Left cardiac atrium (tissue), 4 donors: ENCODE results near the gene TK1. TPM values are rescaled to one million over a fixed set of nuclear protein-coding genes. Genes with fewer than 3 reads are reported as not detected.

ENCODE experiments used
- ATAC-seq, 2 donors: fragments of 200-7000 bp; cut with Tn5 transposase; one replicate each; pipeline ENCODE4 v1.9.1; 2020; ENCODE audit warnings: mild to moderate bottlenecking in 2 of 2, moderate library complexity in 2 of 2
- DNase-seq: peaks from one replicate; pipeline ENCODE4 v3.0.0-alpha.2; 2020
- intact Hi-C, 2 donors: fragments of 100-400 bp; cut with DNase I; formaldehyde crosslinking; loops; one replicate each; pipeline versions ENCODE4 v1.14.1 to v1.15.1; 2022 to 2023
- total RNA-seq, 2 donors: library from RNA; stranded (reverse); fragmentation: NEBNext Ultra II Directional; extraction: Animal tissue kit (Norgen Biotek cat#: 25700); gene quantifications; one replicate each; pipeline ENCODE4 v1.2.1, GENCODE V29; 2021
- donor health status: DM: no; HTN: yes; CAD: no.
- donor health status: DM: no; HTN: yes; CAD: no; lungs with severe emphysema.
- donor health status: DM: yes; HTN: yes; CAD: no.
- donor health status: Dilated cardiomyopathy.

Gene TK1
- total RNA-seq, 2 donors from 2014 or later = 1.8 to 7.7 TPM

DNA sequence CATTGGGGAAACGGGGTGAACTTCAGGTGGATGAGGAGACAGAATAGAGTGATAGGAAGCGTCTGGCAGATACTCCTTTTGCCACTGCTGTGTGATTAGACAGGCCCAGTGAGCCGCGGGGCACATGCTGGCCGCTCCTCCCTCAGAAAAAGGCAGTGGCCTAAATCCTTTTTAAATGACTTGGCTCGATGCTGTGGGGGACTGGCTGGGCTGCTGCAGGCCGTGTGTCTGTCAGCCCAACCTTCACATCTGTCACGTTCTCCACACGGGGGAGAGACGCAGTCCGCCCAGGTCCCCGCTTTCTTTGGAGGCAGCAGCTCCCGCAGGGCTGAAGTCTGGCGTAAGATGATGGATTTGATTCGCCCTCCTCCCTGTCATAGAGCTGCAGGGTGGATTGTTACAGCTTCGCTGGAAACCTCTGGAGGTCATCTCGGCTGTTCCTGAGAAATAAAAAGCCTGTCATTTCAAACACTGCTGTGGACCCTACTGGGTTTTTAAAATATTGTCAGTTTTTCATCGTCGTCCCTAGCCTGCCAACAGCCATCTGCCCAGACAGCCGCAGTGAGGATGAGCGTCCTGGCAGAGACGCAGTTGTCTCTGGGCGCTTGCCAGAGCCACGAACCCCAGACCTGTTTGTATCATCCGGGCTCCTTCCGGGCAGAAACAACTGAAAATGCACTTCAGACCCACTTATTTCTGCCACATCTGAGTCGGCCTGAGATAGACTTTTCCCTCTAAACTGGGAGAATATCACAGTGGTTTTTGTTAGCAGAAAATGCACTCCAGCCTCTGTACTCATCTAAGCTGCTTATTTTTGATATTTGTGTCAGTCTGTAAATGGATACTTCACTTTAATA lies 37.6 kb upstream of the TK1 start:
- intact Hi-C loops = no loop called here
- DNase-seq = no peak
- ATAC-seq = peak in 1 of 2 donors; percentile 15

DNA sequence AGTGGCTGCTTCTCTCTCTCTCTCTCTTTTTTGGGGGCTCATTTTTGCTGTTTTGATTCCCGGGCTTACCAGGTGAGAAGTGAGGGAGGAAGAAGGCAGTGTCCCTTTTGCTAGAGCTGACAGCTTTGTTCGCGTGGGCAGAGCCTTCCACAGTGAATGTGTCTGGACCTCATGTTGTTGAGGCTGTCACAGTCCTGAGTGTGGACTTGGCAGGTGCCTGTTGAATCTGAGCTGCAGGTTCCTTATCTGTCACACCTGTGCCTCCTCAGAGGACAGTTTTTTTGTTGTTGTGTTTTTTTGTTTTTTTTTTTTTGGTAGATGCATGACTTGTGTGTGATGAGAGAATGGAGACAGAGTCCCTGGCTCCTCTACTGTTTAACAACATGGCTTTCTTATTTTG lies 36.9 kb upstream of the TK1 start:
- ATAC-seq = no peak
- intact Hi-C loops = no loop called here
- no peak for DNase-seq

GRCh38 chr17:78223061-78223460 lies 36.2 kb upstream of the TK1 start:
- ATAC-seq (no peak), DNase-seq (no peak)
- intact Hi-C loops = no loop called here

- ATAC-seq (no peak), DNase-seq (no peak)
- intact Hi-C loops = no loop called here
Measured at GRCh38 chr17:78219396-78220150, 32.7 kb upstream of the TK1 start.

GRCh38 chr17:78214706-78215061 lies 27.8 kb upstream of the TK1 start:
- intact Hi-C loops = no loop called here
- DNase-seq = no peak
- ATAC-seq = no peak

DNA sequence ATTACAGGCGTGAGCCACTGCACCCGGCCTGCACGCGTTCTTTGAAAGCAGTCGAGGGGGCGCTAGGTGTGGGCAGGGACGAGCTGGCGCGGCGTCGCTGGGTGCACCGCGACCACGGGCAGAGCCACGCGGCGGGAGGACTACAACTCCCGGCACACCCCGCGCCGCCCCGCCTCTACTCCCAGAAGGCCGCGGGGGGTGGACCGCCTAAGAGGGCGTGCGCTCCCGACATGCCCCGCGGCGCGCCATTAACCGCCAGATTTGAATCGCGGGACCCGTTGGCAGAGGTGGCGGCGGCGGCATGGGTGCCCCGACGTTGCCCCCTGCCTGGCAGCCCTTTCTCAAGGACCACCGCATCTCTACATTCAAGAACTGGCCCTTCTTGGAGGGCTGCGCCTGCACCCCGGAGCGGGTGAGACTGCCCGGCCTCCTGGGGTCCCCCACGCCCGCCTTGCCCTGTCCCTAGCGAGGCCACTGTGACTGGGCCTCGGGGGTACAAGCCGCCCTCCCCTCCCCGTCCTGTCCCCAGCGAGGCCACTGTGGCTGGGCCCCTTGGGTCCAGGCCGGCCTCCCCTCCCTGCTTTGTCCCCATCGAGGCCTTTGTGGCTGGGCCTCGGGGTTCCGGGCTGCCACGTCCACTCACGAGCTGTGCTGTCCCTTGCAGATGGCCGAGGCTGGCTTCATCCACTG lies 27.3 kb upstream of the TK1 start, which contains the start of gene BIRC5:
Gene BIRC5 (plus strand): TSS at position 238 of the 690 bp plus-strand sequence. CDS start 64 bp downstream, at position 302.
- ATAC-seq = peak; percentile 99 to 100

GRCh38 chr17:78211032-78211431 lies 24.2 kb upstream of the TK1 start:
- no peak for DNase-seq
- no peak for ATAC-seq
- intact Hi-C loops = no loop called here

More for the DNA sequence above, 27.3 kb upstream of the TK1 start, which contains the start of gene BIRC5:
- intact Hi-C loops = no loop called here
- DNase-seq = peak; percentile 92

GRCh38 chr17:78210111-78210510 lies 23.3 kb upstream of the TK1 start:
- intact Hi-C loops = no loop called here
- DNase-seq (no peak), ATAC-seq (no peak)

DNA sequence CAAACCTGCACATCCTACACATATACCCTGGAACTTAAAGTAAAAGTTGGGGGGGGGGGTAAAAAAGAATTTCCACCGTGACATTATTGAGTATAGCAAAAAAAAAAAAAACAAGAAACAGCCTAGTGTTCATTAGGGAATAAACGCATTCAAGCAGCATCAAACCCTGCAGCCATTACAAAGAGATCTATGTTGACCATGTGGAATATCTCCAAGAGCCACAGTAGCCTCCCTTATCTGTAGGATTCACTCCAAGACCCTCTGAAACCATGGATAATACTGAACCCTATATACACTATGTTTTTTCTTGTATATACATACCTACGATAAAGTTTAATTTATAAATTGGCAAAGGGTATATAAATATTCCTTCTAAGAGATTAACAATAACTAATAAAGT lies 21.6 kb upstream of the TK1 start:
- intact Hi-C loops = no loop called here
- ATAC-seq = no peak
- no peak for DNase-seq

DNA sequence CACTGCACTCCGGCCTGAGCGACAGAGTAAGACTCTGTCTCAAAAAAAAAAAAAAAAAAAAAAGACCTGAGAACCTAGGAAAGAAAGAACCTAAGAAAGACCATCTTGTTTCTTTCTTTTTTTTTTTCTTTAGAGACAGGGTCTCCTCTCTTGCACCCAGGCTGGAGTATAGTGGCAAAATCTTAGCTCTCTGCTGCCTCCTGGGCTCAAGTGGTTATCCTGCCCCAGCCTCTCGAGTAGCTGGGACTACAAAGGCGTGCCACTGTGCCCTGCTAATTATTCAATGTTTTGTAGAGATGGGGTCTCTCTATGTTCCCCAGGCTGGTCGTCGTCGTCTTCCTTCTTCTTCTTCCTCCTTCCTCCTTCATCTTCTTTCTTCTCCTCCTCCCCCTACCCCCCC lies 19.4 kb upstream of the TK1 start:
- intact Hi-C loops = no loop called here
- no peak for ATAC-seq

DNA sequence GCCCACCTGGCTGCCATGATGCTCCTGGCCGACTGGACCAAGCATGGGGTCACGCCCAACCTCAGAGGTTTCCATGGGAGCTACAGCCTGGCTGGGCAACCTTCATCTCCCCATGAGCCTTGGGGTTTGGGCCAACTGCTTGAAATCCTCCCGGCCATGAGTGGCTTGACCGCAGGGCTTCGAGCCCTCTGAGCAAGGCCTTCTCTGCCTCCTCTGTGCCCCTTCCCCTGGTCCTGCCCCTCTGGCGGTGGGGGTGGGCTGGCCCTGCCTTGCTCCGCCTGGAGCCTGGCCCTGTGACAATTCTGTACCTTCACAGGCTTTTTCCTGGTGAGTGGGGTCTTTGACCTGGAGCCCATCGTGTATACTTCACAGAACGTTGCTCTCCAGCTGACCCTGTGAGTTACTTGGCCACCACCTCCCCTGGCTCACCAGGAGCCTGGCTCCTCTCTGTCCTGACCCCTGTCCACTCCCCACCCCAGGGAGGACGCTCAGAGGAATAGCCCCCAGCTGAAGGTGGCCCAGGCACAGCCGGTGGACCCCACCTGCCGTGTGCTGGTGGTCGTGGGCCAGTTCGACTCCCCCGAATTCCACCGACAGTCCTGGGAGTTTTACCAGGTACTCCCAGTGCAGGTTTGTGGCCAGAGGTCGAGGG lies 18.4 kb upstream of the TK1 start:
- DNase-seq = no peak
- intact Hi-C loops = no loop called here
- no peak for ATAC-seq

More for the DNA sequence above, 19.4 kb upstream of the TK1 start:
- no peak for DNase-seq

DNA sequence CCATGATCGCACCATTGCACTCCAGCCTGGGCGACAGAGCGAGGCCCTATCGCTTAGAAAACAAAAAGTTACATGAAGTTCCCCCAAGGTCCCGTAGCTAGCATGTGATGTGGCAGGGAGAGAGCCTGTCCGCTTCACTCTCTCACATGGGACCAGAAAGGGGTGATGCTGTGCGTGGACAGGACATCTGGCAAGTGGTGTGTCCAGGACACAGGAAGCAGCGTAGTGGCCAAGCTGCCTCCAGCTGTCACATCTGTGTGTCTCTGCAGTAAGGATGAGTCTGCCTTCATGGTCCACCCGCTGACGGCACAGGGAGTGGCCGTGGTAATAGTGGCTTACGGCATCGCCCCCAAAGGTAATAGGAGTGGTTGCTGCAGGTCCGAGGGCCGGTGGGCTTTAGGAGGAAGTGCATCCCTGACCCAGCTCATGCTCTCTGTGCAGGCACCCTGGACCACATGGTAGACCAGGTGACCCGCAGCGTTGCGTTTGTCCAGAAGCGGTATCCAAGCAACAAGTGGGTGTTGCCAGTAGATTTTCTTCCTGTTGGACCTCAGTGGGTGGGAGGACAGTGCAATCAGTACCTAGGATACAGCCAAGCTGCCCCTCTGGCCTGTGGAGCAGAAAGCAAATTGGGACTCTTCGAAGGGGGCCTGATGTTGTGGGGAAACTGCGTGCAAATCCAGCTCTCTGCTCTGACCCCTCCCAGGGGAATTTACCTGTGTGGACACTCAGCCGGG lies 17.7 kb upstream of the TK1 start:
- intact Hi-C loops = no loop called here
- no peak for ATAC-seq
- DNase-seq = no peak

GRCh38 chr17:78202666-78203065 lies 15.8 kb upstream of the TK1 start:
- DNase-seq (no peak), ATAC-seq (peak in 1 of 2 donors; percentile 10)
- intact Hi-C loops = no loop called here

- no peak for DNase-seq
- ATAC-seq = no peak
- intact Hi-C loops = no loop called here
Measured at GRCh38 chr17:78200451-78200850, 13.6 kb upstream of the TK1 start.

- no peak for ATAC-seq
- intact Hi-C loops = no loop called here
- no peak for DNase-seq
Measured at GRCh38 chr17:78197147-78197832, 10.4 kb upstream of the TK1 start.

- intact Hi-C loops = no loop called here
- ATAC-seq (no peak), DNase-seq (no peak)
Measured at GRCh38 chr17:78196716-78197115, 9.9 kb upstream of the TK1 start.

DNA sequence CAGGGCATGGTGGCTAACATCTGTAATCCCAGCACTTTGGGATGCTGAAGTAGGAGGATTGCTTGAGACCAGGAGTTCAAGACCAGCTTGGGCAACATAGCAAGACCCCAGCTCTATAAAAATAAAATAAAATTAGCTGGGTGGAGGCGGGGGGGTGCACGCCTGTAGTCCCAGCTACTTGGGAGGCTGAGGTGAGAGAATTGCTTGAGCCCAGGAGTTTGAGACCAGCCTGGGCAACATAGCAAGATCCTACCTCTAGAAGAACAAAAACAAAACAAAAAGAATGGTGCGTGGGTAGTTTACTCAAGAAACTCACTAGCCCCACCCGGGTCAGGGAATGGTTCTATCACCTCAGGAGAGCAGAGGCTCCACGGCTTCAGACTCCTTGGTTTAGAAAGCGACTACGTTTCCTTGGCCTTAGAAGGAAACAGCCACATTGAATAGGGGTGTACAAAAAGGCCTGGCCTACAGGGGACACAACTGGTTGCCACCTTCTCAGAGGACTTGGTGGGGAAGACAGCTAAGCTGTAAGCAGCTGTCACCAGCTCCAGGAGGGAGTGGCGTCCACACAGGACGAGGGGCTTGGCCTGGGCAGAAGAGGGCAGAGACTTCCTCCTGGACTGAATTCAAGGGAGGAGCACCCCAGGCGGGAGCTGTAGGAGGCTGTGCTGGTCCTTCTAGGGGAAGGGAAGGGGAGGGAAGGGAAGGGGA lies 716 bp downstream of the TK1 start:
- intact Hi-C loops = no loop called here
- DNase-seq (peak; percentile 52), ATAC-seq (peak; percentile 5 to 55)

- intact Hi-C loops = no loop called here
- no peak for DNase-seq
- ATAC-seq = no peak
Measured at GRCh38 chr17:78184868-78185267, 2.0 kb downstream of the TK1 start.
